ENCODE data around the gene FSTL4. TPM values are rescaled to one million over a fixed set of nuclear protein-coding genes. Genes with fewer than 3 reads are reported as not detected.

Gene FSTL4
- total and polyA plus RNA-seq, 2 of the 13 experiments (the other 11 are each of a cell fraction or from before 2014, with no cell fraction given): 2.1 to 3.0 TPM

DNA sequence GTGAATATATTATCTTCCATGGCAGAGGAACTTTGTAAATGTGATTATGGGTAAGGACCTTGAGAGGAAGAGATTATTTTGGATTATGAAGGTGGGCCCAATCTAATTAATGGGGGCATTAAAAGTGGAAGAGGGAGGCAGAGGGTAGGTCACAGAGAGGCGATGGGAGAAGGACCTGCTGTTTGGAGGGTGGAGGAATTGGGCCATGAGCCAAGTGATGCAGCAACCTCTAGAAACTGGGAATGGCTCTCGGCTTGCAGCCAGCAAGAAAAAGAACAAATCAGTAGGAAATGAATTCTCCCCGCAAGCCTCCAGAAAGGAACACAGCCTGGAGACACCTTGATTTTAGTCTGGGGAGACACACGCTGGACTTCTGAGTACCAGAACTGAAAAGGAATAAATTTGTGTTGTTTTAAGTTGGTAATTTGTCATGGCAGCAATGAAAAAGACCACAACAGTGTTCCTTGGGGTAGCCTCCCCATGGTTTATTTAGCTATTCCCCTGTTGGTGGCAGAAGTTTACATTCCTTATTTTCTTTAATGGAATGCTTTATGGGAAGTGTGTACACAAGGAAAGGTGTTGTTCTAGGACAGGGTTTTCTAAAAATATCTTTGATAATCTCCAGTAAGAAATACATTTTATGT lies 456.9 kb downstream of the FSTL4 start:
- in situ Hi-C loops (cut with HindIII; ENCODE audit: extremely low pct_ligation_motif_present, low pct_unique_long_range_greater_than_20kb): no loop called here
- intact Hi-C loops (cut with micrococcal nuclease; ENCODE audit: unreplicated experiment): no loop called here
- Histone ChIP-seq H3K4me3 (replicated peaks in 1 of 3; ENCODE audit: insufficient read depth in 1 of 3, low read depth in 2 of 3, low read length in 3 of 3) (no peak overlapping the region), H4K20me1 (ENCODE audit: insufficient read depth, low read length) (no peaks in the 10 kb centered on the region), H3K79me2 (ENCODE audit: insufficient read depth, low read length) (no peaks in the 10 kb centered on the region), H2AFZ (ENCODE audit: low read length) (no peak overlapping the region), H3K9me3 (ENCODE audit: low read length) (no peaks in the 10 kb centered on the region), H3K9ac (ENCODE audit: insufficient read depth, low read depth, low read length) (no peak overlapping the region), H3K4me1 (ENCODE audit: insufficient read depth, low read length) (no peaks in the 10 kb centered on the region), H3K36me3 (replicated peaks in 1 of 2; ENCODE audit: control insufficient read depth in 1 of 2, insufficient read depth in 2 of 2, low read length in 2 of 2) (no peaks in the 10 kb centered on the region), H3K4me2 (ENCODE audit: low read depth, low read length) (no peak overlapping the region), H3K27ac (ENCODE audit: extremely low read length, insufficient read depth, low read length) (no peak overlapping the region), H3K27me3 (ENCODE audit: control insufficient read depth in 1 of 2, insufficient read depth in 2 of 2, low read length in 2 of 2) (peaks cover 0 to 14% of the 10 kb centered on the region in 2 experiments; a peak in 2 of 5 replicates)
- WGBS (ENCODE audit: low lambda C conversion rate): 26% methylated on average over 4 of the region's 4 CpGs
- FAIRE-seq (no peak), DNase-seq (ENCODE audit: low spot score) (no peak), ATAC-seq (no peak)
- no TSS peak for BruUV-seq (replicated peaks)
- CTCF ChIA-PET (ENCODE audit: low intra/inter-chr PET ratio, low total read pairs): no interaction called here
- TF ChIP-seq TRIM24 (CRISPR knock-in tag; IDR thresholded peaks at IDR 0.05): no peak
- TF ChIP-seq, protein P1, sequence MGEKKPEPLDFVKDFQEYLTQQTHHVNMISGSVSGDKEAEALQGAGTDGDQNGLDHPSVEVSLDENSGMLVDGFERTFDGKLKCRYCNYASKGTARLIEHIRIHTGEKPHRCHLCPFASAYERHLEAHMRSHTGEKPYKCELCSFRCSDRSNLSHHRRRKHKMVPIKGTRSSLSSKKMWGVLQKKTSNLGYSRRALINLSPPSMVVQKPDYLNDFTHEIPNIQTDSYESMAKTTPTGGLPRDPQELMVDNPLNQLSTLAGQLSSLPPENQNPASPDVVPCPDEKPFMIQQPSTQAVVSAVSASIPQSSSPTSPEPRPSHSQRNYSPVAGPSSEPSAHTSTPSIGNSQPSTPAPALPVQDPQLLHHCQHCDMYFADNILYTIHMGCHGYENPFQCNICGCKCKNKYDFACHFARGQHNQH (CRISPR knock-in tag; IDR thresholded peaks at IDR 0.05): no peak
- TF ChIP-seq, protein P2, sequence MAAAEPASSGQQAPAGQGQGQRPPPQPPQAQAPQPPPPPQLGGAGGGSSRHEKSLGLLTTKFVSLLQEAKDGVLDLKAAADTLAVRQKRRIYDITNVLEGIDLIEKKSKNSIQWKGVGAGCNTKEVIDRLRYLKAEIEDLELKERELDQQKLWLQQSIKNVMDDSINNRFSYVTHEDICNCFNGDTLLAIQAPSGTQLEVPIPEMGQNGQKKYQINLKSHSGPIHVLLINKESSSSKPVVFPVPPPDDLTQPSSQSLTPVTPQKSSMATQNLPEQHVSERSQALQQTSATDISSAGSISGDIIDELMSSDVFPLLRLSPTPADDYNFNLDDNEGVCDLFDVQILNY (CRISPR knock-in tag; conservative IDR thresholded peaks at IDR 0.05): no peak
- TF ChIP-seq MLLT10 (CRISPR knock-in tag; IDR thresholded peaks at IDR 0.05): no peak
- no peak for TF ChIP-seq SIX1 (CRISPR knock-in tag; IDR thresholded peaks at IDR 0.05; ENCODE audit: borderline replicate concordance)
- TF ChIP-seq, protein P3, sequence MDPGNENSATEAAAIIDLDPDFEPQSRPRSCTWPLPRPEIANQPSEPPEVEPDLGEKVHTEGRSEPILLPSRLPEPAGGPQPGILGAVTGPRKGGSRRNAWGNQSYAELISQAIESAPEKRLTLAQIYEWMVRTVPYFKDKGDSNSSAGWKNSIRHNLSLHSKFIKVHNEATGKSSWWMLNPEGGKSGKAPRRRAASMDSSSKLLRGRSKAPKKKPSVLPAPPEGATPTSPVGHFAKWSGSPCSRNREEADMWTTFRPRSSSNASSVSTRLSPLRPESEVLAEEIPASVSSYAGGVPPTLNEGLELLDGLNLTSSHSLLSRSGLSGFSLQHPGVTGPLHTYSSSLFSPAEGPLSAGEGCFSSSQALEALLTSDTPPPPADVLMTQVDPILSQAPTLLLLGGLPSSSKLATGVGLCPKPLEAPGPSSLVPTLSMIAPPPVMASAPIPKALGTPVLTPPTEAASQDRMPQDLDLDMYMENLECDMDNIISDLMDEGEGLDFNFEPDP (CRISPR knock-in tag; conservative IDR thresholded peaks at IDR 0.05): no peak
- TF ChIP-seq, protein P4, sequence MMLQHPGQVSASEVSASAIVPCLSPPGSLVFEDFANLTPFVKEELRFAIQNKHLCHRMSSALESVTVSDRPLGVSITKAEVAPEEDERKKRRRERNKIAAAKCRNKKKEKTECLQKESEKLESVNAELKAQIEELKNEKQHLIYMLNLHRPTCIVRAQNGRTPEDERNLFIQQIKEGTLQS (CRISPR knock-in tag; IDR thresholded peaks at IDR 0.05): no peak
- no peak for TF ChIP-seq ZNF781 (CRISPR knock-in tag; IDR thresholded peaks at IDR 0.05; ENCODE audit: borderline replicate concordance, not compliant biosample characterization)
- TF ChIP-seq, protein P5, sequence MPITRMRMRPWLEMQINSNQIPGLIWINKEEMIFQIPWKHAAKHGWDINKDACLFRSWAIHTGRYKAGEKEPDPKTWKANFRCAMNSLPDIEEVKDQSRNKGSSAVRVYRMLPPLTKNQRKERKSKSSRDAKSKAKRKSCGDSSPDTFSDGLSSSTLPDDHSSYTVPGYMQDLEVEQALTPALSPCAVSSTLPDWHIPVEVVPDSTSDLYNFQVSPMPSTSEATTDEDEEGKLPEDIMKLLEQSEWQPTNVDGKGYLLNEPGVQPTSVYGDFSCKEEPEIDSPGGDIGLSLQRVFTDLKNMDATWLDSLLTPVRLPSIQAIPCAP (CRISPR knock-in tag; IDR thresholded peaks at IDR 0.05; ENCODE audit: low read depth): no peak
- no peak for TF ChIP-seq CBX1 (IDR thresholded peaks at IDR 0.05; ENCODE audit: low read depth)
- TF ChIP-seq ZFP37 (CRISPR knock-in tag; IDR thresholded peaks at IDR 0.05; ENCODE audit: borderline replicate concordance): no peak
- TF ChIP-seq, protein P6, sequence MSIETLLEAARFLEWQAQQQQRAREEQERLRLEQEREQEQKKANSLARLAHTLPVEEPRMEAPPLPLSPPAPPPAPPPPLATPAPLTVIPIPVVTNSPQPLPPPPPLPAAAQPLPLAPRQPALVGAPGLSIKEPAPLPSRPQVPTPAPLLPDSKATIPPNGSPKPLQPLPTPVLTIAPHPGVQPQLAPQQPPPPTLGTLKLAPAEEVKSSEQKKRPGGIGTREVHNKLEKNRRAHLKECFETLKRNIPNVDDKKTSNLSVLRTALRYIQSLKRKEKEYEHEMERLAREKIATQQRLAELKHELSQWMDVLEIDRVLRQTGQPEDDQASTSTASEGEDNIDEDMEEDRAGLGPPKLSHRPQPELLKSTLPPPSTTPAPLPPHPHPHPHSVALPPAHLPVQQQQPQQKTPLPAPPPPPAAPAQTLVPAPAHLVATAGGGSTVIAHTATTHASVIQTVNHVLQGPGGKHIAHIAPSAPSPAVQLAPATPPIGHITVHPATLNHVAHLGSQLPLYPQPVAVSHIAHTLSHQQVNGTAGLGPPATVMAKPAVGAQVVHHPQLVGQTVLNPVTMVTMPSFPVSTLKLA (IDR thresholded peaks at IDR 0.05): no peak
- POLR2A ChIA-PET: no interaction called here

All from HepG2 (cell line).